Pancreas (tissue), 10 donors: ENCODE results near the gene PTCD1. TPM values are rescaled to one million over a fixed set of nuclear protein-coding genes. Genes with fewer than 3 reads are reported as not detected.

Experiments used
- ATAC-seq, 4 donors: fragments of 200-7000 bp; cut with Tn5 transposase; one replicate each; pipeline versions ENCODE4 v1.8.0 to v1.9.1; 2020; ENCODE audit warnings: mild to moderate bottlenecking in 4 of 4, moderate library complexity in 4 of 4
- DNase-seq, 6 donors: peaks; one replicate each; pipeline ENCODE4 v3.0.0-alpha.2; 2020
- FAIRE-seq: peaks from 2 replicates; lab custom pipeline; 2012; peaks lifted over from hg19 to GRCh38; lab: Jason Lieb, UNC
- H3K27ac ChIP-seq, 4 donors: fragments of 200-600 bp; sonication (generic); 1 replicate in 3 of 4; 2 replicates in 1 of 4; pipeline versions ENCODE4 v1.5.0 to v1.8.0; 2020
- H3K27me3 ChIP-seq, 4 donors: fragments of 200-600 bp; one replicate each; pipeline ENCODE4 v1.8.0; 2021
- H3K36me3 ChIP-seq, 3 donors: fragments of 200-600 bp; sonication (generic) in 1 of 3; one replicate each; pipeline versions ENCODE4 v1.5.0 to v1.8.0; 2020 to 2021
- H3K4me1 ChIP-seq, 3 donors: fragments of 200-600 bp; one replicate each; pipeline ENCODE4 v1.8.0; 2021
- H3K4me3 ChIP-seq, 4 donors: fragments of 200-600 bp; sonication (generic) in 2 of 4; one replicate each; pipeline versions ENCODE4 v1.5.0 to v1.8.0; 2020 to 2021
- H3K9me3 ChIP-seq, 4 donors: fragments of 200-600 bp; one replicate each; pipeline ENCODE4 v1.8.0; 2021
- CTCF ChIP-seq, 4 donors: fragments of 200-600 bp; sonication (generic) in 3 of 4; IDR thresholded peaks; one replicate each; pipeline versions ENCODE4 v1.5.0 to v1.8.0; 2021; ENCODE audit warnings: antibody characterized with exemption in 4 of 4
- WGBS, 2 donors: extraction: QIAGEN DNeasy Blood & Tissue Kit; methylation state at CpG; one replicate each; pipeline ENCODE4 v1.1.7; 2013; 5-methylcytosine and 5-hydroxymethylcytosine counted together
- intact Hi-C, 3 donors: fragments of 100-400 bp; cut with DNase I; formaldehyde crosslinking; loops; one replicate each; pipeline versions ENCODE4 v1.11.1 to v1.14.2; 2022
- polyA plus RNA-seq, 2 donors: library from polyadenylated mRNA; stranded (reverse); fragments of 200-250 nt; gene quantifications; one replicate each; pipeline ENCODE4 v1.2.3, GENCODE V29; 2013
- total RNA-seq, 6 donors: library from RNA; stranded (reverse); fragmentation: NEBNext Ultra II Directional in 4 of 6; extraction: Animal tissue kit (Norgen Biotek cat#: 25700) in 4 of 6; gene quantifications; one replicate each; pipeline versions ENCODE4 v1.2.1 to v1.2.4, GENCODE V29; 2021 to 2023
- donor health status: healthy with polysubstance abuse.
- donor health status: DM: no; HTN: no; CAD: no; lungs with moderate emphysema.
- donor health status: DM: no; HTN: no; CAD: no.
- donor health status: control.
- donor health status: control.
- donor health status: Bipolar disorder and iron deficiency.
- donor health status: DM: yes; HTN: yes; CAD: no.
- donor health status: DM: no; HTN: no; CAD: no.
- donor health status: DM: no; HTN: no; CAD: no.
- donor health status: DM: yes; HTN: yes; CAD: no.

Gene PTCD1
- total RNA-seq: 1 to 10 TPM; 1.4 to 3.6 (median 2.3) TPM
- 1 to 10 TPM; 3.9 to 4.0 TPM for polyA plus RNA-seq

- Histone ChIP-seq H3K4me3 (peak within 1 kb of the TSS; percentile 94 to 100 (median 100)), H3K27me3 (no peaks in the 10 kb centered on the region), H3K4me1 (peaks cover 0 to 13% (median 7%) of the 10 kb centered on the region in 3 donors), H3K27ac (peak within 1 kb of the TSS in 3 of 4 donors; percentile 60 to 73 (median 67)), H3K36me3 (peaks cover 0 to 9% (median 0%) of the 10 kb centered on the region in 3 donors), H3K9me3 (no peaks in the 10 kb centered on the region)
- ATAC-seq: peak; percentile 98 to 99 (median 98)
- TF ChIP-seq CTCF (IDR thresholded peaks at IDR 0.05): no peak
- no peak for FAIRE-seq
- DNase-seq: peak; percentile 95 to 99 (median 96)
- intact Hi-C loops: no loop called here
- WGBS, 2 donors: 0 to 1% methylated on average over 62 to 89 of the region's 89 CpGs
These were observed at the start of gene PTCD1, which contains the start of gene CPSF4 for GRCh38 chr7:99438573-99439480. PTCD1 (minus strand) TSS chr7:99438798; CDS start chr7:99435242, 3,556 bp downstream. CPSF4 (plus strand) TSS chr7:99438943; CDS start chr7:99439083, 140 bp downstream.

GRCh38 chr7:99485094-99485493 is 46.5 kb upstream of the PTCD1 start:
- DNase-seq (no peak), FAIRE-seq (no peak), ATAC-seq (no peak)
- Histone ChIP-seq H3K36me3 (no peaks in the 10 kb centered on the region), H3K9me3 (no peaks in the 10 kb centered on the region), H3K27ac (no peak overlapping the region), H3K27me3 (no peaks in the 10 kb centered on the region), H3K4me1 (no peaks in the 10 kb centered on the region), H3K4me3 (no peak overlapping the region)
- no peak for TF ChIP-seq CTCF (IDR thresholded peaks at IDR 0.05)
- intact Hi-C loops: no loop called here
- 86 to 91% methylated on average over 5 of the region's 5 CpGs for WGBS, 2 donors

GRCh38 chr7:99478464-99479440 is 40.2 kb upstream of the PTCD1 start:
- WGBS, 2 donors: 85 to 88% methylated on average over 15 of the region's 15 CpGs
- ATAC-seq (peak in 1 of 4 donors; percentile 12), FAIRE-seq (no peak), DNase-seq (peak in 1 of 6 donors; percentile 30)
- H3K9me3 ChIP-seq: no peaks in the 10 kb centered on the region
- H3K27ac ChIP-seq: no peak overlapping the region
- H3K4me3 ChIP-seq: no peak overlapping the region
- intact Hi-C loops: no loop called here
- peaks cover 0 to 3% (median 0%) of the 10 kb centered on the region in 3 donors for H3K4me1 ChIP-seq
- TF ChIP-seq CTCF (IDR thresholded peaks at IDR 0.05): no peak
- H3K36me3 ChIP-seq: no peaks in the 10 kb centered on the region
- H3K27me3 ChIP-seq: no peaks in the 10 kb centered on the region

GRCh38 chr7:99476107-99476506 is 37.5 kb upstream of the PTCD1 start:
- intact Hi-C loops: no loop called here
- Histone ChIP-seq H3K36me3 (no peaks in the 10 kb centered on the region), H3K27me3 (no peaks in the 10 kb centered on the region), H3K4me1 (peaks cover 0 to 4% (median 0%) of the 10 kb centered on the region in 3 donors), H3K4me3 (no peak overlapping the region), H3K9me3 (no peaks in the 10 kb centered on the region), H3K27ac (no peak overlapping the region)
- WGBS, 2 donors: 70 to 75% methylated on average over 5 of the region's 5 CpGs
- DNase-seq: peak in 2 of 6 donors; percentile 5 to 12
- no peak for TF ChIP-seq CTCF (IDR thresholded peaks at IDR 0.05)
- no peak for FAIRE-seq
- no peak for ATAC-seq
